Kidney tubule cell (primary cell): Measurements from ENCODE around the gene DERL3.
"Not testable (repeated sequence)": the region's sequence is repeated elsewhere in the genome, so short reads cannot be mapped to it uniquely, and the experiment has no call there.

Source experiments
- DNase-seq: peaks from one replicate; pipeline ENCODE4 v3.0.0-alpha.2; 2018; ENCODE audit warnings: low spot score

The DERL3 gene

DNA sequence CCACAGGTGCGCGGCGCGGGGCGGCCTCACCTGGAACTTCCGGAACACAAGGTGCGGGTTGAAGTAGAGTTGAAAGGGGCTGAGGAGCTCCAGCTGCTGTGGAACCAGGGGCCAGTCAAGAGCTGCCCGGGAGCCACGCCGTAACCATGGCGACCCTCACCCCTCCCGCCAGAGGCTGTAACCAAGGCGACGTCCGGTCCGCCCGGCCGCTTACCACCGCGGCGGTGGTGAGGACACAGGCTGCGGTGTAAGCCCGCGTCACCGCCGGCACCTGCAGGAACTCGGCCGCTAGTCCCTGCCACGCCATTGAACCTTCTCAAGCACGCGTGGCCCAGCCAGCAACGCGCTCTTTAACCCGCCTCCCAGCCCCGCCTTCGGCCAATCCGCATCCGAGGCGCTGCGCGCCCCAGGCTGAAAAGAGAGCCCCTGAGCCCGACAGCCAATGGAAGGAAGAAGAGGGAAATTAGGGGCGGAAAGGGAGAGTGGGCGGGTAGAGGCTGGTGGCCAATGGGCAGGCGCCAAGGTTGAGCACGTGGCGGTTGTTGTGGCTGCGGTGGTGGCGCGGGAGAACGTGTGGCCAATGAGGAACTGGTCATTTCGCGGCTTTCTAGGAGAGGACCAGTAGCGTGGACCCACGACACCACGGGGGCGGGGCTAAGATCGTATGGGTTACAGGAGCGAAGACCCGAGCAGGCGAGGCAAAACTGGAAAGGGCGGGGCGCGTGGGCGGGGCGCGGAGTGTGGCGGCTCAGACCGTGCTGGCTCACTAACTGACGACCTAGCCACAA, at the start of gene DERL3:
Gene DERL3 (minus strand): TSS at position 326 of the 788 bp plus-strand sequence. CDS start 19 bp downstream, at position 307.
- DNase-seq, result peak; percentile 98

DNA sequence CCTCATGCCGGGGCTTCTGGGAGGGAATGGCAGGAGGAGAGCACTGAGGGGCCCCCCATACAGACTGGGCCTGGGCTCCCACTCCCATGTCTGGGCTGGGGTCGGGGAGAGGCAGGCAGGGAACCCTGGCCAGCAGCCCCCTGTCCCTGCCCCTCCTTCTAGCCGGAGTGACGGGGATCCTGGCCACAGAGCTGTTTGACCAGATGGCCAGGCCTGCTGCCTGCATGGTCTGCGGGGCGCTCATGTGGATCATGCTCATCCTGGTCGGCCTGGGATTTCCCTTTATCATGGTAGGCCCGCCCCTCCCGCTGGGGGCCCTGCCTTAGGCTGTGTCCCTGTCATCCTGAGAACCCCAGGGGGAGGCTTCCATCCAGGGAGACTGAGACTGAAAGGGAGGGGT, 45.3 kb upstream of the DERL3 start:
- no peak for DNase-seq

- no peak for DNase-seq
These were observed 44.9 kb upstream of the DERL3 start for GRCh38 chr22:23883658-23884057.

GRCh38 chr22:23882370-23882769, 43.6 kb upstream of the DERL3 start:
- DNase-seq, result no peak

- no peak for DNase-seq
These were observed 39.4 kb upstream of the DERL3 start for GRCh38 chr22:23878219-23878618.

GRCh38 chr22:23877566-23877965, 38.8 kb upstream of the DERL3 start:
- DNase-seq, result no peak

DNA sequence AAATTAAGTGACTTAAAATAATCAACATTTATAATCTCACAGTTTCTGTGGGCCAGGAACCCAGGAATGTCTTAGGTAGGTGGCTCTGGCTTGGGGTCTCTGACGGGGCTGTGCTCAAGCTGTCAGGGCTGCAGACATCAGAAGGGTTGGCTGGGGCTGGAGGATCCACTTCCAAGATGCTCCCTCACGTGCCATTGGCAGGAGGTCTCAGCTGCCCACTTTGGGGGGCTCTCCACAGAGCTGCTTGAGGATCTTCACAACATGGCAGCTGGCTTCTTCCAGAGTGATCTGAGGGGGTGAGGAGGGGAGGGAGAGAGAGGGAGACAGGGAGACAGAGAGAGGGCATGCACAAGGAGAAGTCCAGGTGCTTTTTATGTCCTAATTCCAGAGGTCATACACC, 37.0 kb upstream of the DERL3 start:
- DNase-seq, result no peak

GRCh38 chr22:23874871-23875270, 36.1 kb upstream of the DERL3 start:
- DNase-seq, result no peak

DNA sequence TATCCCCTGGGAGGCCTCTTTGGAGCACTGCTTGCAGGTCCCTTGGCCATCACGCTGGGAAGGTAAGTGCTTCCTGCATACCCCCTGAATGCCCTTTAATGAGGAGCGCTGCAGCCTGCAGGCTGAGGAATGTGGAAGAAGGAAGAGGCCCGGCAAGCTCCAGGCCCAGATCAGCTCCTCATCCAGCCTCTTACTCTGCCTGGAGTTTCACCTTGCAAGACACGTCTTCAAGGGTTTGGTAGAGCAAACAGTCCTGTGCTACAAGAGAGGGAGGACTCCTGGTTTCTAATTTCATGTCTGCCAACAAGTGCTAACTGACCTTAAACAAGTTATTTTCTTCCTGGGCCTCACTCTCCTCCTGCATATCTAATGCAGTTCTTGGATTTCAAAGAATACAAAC, 29.8 kb upstream of the DERL3 start:
- no peak for DNase-seq

- DNase-seq, result not testable (repeated sequence)
These were observed 25.8 kb upstream of the DERL3 start for GRCh38 chr22:23864499-23865154.

GRCh38 chr22:23862103-23862502, 23.3 kb upstream of the DERL3 start:
- DNase-seq, result peak; percentile 47

GRCh38 chr22:23860187-23860586, 21.4 kb upstream of the DERL3 start:
- DNase-seq, result not testable (repeated sequence)

DNA sequence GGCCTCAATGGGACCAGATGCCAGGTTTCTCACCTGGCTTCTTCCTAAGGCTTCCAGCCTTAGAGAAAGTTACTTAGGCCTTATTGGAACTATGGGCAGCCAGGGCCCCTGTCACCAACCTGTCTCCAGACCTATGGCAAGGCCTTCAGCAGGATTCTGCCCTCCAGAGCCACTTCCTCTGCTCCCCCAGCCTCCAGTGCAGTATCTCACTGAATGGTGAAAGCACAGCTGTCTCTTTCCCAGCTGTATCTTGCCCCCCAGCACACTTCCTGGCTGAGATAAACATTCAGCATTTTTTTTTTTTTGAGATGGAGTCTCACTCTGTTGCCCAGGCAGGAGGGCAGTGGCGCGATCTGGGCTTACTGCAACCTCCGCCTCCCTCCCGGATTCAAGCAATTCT, 20.4 kb upstream of the DERL3 start:
- DNase-seq, result no peak

DNA sequence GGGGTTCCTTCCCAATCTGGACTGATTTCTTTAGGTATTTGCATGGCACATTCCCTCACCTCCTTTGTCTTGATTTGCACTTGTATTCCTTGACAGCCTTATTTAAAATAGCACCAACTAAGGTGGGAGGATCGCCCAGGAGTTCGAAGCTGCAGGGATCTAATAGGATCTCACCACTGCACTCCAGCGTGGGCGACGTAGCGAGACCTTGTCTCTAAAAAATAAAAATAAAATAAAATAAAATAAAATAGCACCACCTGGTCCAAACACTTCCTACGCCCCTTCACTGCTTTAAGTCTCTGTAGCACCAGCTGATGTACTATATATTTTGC, 19.6 kb upstream of the DERL3 start:
- DNase-seq, result no peak

DNA sequence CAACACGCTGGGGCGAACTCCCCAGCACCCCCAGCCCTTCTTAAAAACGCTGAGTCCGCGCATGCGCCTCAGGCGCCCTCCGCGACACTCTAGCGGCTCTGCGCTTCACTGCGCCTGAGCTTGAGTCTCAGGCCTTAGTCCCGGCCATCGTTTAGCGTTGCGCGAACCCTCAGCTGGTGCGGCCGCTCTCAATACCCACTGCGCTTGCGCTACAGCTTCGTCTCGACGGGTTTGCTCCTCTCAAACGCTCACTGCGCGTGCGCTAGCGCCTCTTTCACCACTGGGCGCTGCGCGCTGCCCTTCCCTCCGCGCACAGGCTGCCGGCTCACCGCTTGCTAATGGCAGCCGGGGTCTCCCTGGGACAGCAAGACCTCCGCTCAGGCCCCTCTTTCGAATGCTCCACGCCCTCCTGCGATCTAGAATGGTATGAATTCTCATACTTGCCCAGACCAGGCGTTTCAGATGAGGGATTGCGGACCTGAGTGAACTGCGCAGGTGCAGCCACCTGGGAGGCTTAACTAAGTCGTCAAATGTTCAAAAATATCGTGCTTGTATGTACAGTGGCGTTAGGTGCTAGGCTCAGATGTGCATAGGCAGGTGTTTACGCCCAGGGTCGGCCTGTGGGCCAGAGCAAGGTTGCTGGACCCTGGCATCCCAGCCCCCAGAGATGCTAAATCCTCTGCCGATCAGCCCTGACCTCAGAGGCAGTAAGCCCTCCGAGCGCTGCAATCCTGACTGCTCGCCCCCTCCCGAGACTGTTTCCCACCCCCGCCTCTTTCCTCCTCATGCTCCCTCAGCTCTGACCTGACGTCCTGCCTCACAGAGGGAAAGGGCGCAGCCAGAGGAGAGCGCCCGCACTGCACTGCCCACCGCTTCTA, 19.0 kb upstream of the DERL3 start, which contains the start of gene SLC2A11:
Gene SLC2A11 (plus strand): TSS at position 270 of the 878 bp plus-strand sequence. CDS start 125 bp downstream, at position 395.
- DNase-seq, result peak; percentile 98

DNA sequence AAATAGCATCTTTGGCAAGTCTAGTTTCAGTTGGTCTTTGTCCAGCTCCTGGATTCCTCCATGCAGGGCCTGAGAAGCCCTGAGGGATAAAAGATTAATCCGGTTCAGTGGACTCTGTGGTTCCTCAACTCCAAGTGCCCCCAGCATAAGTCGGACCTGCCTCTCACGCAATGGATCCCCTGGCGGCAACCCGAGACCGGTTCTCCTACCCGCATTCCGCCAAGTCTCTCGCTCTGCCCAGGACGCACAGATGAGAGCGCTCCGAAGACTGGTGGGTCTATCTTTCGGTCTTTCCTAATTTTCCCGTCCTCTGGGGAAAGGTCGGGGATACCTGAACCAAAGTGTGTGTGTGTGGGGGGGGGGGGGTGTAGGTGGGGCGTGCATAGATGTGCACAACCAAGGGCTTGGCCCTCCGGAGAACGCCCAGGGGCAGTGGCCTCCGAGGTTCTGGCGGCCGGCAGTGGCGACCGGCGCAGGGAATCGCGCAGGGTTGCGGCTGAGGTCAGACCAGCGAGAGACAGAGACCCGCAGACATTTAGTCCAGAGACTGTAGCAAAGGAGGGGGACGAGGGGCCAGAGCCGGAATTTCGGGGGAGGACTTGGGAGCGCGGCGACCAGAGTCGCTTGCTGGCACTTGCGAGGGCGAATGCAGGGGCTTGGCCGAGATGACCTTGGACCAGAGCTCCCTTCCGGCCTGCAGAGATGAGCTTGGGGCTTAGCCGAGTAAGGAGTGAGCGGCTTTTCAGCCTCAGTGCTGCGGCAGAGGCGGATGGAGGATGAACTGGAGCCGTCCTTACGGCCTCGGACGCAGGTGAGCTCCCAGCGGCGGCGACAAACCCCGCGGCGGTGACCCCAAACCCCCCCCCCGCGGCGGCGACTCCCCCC, 18.2 kb upstream of the DERL3 start:
- peak; percentile 79 for DNase-seq

DNA sequence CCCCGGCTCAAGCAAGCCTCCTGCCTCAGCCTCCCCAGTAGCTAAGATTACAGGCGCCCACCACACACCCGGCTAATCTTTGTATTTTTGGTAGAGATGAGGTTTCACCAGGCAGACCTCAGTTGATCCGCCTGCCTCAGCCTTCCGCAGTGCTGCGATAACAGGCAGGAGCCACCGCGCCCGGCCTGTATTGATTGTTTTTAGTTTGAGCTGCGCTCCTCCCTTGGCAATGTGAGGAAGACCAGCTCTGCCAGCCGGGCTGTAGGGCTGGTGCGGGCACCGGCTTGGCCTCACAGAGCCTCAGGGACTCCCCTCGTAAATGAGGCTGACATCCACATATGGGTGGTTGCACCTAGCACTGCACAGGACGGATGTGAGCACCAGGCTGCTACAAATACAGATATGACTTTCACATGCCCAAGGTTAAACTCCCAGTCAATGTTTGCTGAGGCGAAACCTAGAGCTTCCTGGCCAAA, 11.4 kb upstream of the DERL3 start:
- DNase-seq, result peak; percentile 26

GRCh38 chr22:23849009-23850006, 10.5 kb upstream of the DERL3 start:
- peak; percentile 80 for DNase-seq

DNA sequence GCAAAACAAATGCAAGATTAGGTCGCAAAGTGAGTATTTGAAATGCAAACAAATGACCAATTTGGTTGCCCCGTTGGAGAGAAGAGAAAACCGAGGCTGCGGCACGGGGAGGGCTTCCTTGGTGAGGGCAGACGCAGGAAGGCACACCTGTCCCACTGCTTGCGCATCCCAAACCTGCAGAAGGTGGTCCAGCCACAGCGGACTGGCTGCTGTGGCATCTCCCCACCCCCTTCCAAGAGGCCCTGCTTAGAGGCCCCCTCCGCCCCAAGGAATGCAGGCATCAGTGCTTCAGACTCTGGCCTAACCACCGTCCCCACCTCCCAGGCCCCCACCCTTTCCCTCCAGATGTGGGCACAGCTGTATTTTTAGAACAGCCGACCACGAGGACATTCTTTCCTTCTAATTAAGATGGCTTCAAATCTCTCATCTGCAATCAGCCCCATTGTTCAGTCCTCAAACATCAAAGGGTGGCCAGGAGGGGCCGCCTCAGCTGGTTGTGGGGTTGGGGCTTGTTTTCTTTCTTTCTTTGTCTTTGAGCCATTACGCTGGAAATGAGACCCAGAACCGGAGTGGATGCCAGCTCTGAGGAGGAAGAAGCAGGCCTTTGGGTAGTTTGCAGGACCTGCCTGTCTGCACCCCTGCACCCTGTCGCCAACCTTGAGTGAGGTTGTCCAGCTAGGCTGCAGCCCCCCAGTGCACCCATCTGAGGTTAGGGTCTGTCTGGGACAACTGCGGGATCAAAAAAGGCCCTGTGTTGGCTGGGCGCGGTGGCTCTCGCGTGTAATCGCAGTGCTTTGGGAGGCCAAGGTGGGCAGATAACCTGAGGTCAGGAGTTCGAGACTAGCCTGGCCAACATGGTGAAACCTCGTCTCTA, 9.4 kb upstream of the DERL3 start:
- no peak for DNase-seq
